HUES64 (cell line): ENCODE measurements around the gene LSAMP.

Source experiments
- H3K27ac ChIP-seq: 2 replicates; pipeline ENCODE4 v1.7.0; 2013; ENCODE audit warnings: low read depth, low read length, inconsistent platforms
- H3K27me3 ChIP-seq: 2 replicates; pipeline ENCODE4 v1.6.1; 2013; ENCODE audit warnings: mild to moderate bottlenecking, low read length; ENCODE audit not compliant: insufficient read depth
- H3K36me3 ChIP-seq: 2 replicates; pipeline ENCODE4 v1.6.1; 2013; ENCODE audit warnings: mild to moderate bottlenecking, low read length; ENCODE audit not compliant: insufficient read depth
- H3K4me1 ChIP-seq: 2 replicates; pipeline ENCODE4 v1.6.1; 2013; ENCODE audit warnings: mild to moderate bottlenecking, low read length, moderate library complexity; ENCODE audit not compliant: insufficient read depth
- H3K4me3 ChIP-seq: 2 replicates; pipeline ENCODE4 v1.5.1; 2013; ENCODE audit warnings: mild to moderate bottlenecking, low read length, moderate library complexity
- H3K9ac ChIP-seq: 2 replicates; pipeline ENCODE4 v1.6.1; 2013; ENCODE audit warnings: mild to moderate bottlenecking, low read depth, low read length
- H3K9me3 ChIP-seq: 2 replicates; pipeline ENCODE4 v1.6.1; 2013; ENCODE audit warnings: low read depth, low read length; ENCODE audit not compliant: insufficient read depth
- WGBS: fragments of 150-250, 120-280 bp; methylation state at CpG from one replicate; pipeline ENCODE4 v1.1.7; 2013; ENCODE audit warnings: missing lambda C conversion rate; 5-methylcytosine and 5-hydroxymethylcytosine counted together

The LSAMP gene

GRCh38 chr3:116354382-116354781 lies 90.9 kb downstream of the LSAMP start:
- Histone ChIP-seq H3K4me1 (peaks cover 17% of the 10 kb centered on the region), H3K27me3 (no peaks in the 10 kb centered on the region), H3K9me3 (no peaks in the 10 kb centered on the region), H3K27ac (no peak overlapping the region), H3K9ac (no peak overlapping the region), H3K4me3 (no peak overlapping the region), H3K36me3 (no peaks in the 10 kb centered on the region)

GRCh38 chr3:116350119-116350733 lies 95.1 kb downstream of the LSAMP start:
- WGBS: 98% methylated on average over 3 of the region's 4 CpGs
- Histone ChIP-seq H3K4me1 (peaks cover 17% of the 10 kb centered on the region), H3K4me3 (no peak overlapping the region), H3K9me3 (no peaks in the 10 kb centered on the region), H3K27me3 (no peaks in the 10 kb centered on the region), H3K27ac (no peak overlapping the region), H3K9ac (no peak overlapping the region), H3K36me3 (no peaks in the 10 kb centered on the region)

- H3K9me3 ChIP-seq: no peaks in the 10 kb centered on the region
- no peaks in the 10 kb centered on the region for H3K27me3 ChIP-seq
- H3K9ac ChIP-seq: no peak overlapping the region
- H3K36me3 ChIP-seq: no peaks in the 10 kb centered on the region
- H3K4me3 ChIP-seq: no peak overlapping the region
- peaks cover 27% of the 10 kb centered on the region for H3K4me1 ChIP-seq
- WGBS: 92% methylated on average over 2 of the region's 3 CpGs
- H3K27ac ChIP-seq: no peak overlapping the region
Observed at GRCh38 chr3:116348216-116348615, 97.1 kb downstream of the LSAMP start.

GRCh38 chr3:116342499-116342898 lies 102.8 kb downstream of the LSAMP start:
- H3K9ac ChIP-seq: no peak overlapping the region
- H3K27me3 ChIP-seq: no peaks in the 10 kb centered on the region
- no peak overlapping the region for H3K4me3 ChIP-seq
- 94% methylated on average over 2 of the region's 2 CpGs for WGBS
- H3K27ac ChIP-seq: no peak overlapping the region
- no peaks in the 10 kb centered on the region for H3K9me3 ChIP-seq
- peaks cover 56% of the 10 kb centered on the region for H3K4me1 ChIP-seq
- no peaks in the 10 kb centered on the region for H3K36me3 ChIP-seq

GRCh38 chr3:116341899-116342298 lies 103.4 kb downstream of the LSAMP start:
- H3K9ac ChIP-seq: no peak overlapping the region
- no peaks in the 10 kb centered on the region for H3K9me3 ChIP-seq
- no peaks in the 10 kb centered on the region for H3K27me3 ChIP-seq
- H3K36me3 ChIP-seq: no peaks in the 10 kb centered on the region
- no peak overlapping the region for H3K27ac ChIP-seq
- H3K4me1 ChIP-seq: peaks cover 56% of the 10 kb centered on the region
- H3K4me3 ChIP-seq: no peak overlapping the region

GRCh38 chr3:116341381-116341780 lies 103.9 kb downstream of the LSAMP start:
- H3K4me3 ChIP-seq: no peak overlapping the region
- no peak overlapping the region for H3K9ac ChIP-seq
- H3K9me3 ChIP-seq: no peaks in the 10 kb centered on the region
- H3K27me3 ChIP-seq: no peaks in the 10 kb centered on the region
- peaks cover 56% of the 10 kb centered on the region for H3K4me1 ChIP-seq
- 93% methylated on average over 2 of the region's 2 CpGs for WGBS
- H3K36me3 ChIP-seq: no peaks in the 10 kb centered on the region
- H3K27ac ChIP-seq: no peak overlapping the region

- no peaks in the 10 kb centered on the region for H3K36me3 ChIP-seq
- peaks cover 56% of the 10 kb centered on the region for H3K4me1 ChIP-seq
- H3K9me3 ChIP-seq: no peaks in the 10 kb centered on the region
- H3K4me3 ChIP-seq: no peak overlapping the region
- H3K27ac ChIP-seq: no peak overlapping the region
- 100% methylated on average over 1 of the region's 1 CpG for WGBS
- H3K27me3 ChIP-seq: no peaks in the 10 kb centered on the region
- no peak overlapping the region for H3K9ac ChIP-seq
Observed at GRCh38 chr3:116340680-116341216, 104.5 kb downstream of the LSAMP start.

- Histone ChIP-seq H3K4me3 (no peak overlapping the region), H3K27ac (no peak overlapping the region)
- WGBS: 85% methylated on average over 3 of the region's 4 CpGs
Observed at GRCh38 chr3:116339441-116340028, 105.8 kb downstream of the LSAMP start.

GRCh38 chr3:116338713-116339112 lies 106.6 kb downstream of the LSAMP start:
- no peaks in the 10 kb centered on the region for H3K9me3 ChIP-seq
- 31% methylated on average over 3 of the region's 3 CpGs for WGBS
- H3K4me1 ChIP-seq: peaks cover 48% of the 10 kb centered on the region
- H3K27me3 ChIP-seq: no peaks in the 10 kb centered on the region
- H3K27ac ChIP-seq: no peak overlapping the region
- no peaks in the 10 kb centered on the region for H3K36me3 ChIP-seq
- no peak overlapping the region for H3K9ac ChIP-seq
- no peak overlapping the region for H3K4me3 ChIP-seq

More at GRCh38 chr3:116339441-116340028, 105.8 kb downstream of the LSAMP start:
- no peaks in the 10 kb centered on the region for H3K27me3 ChIP-seq
- no peaks in the 10 kb centered on the region for H3K36me3 ChIP-seq
- peaks cover 52% of the 10 kb centered on the region for H3K4me1 ChIP-seq
- H3K9me3 ChIP-seq: no peaks in the 10 kb centered on the region
- H3K9ac ChIP-seq: no peak overlapping the region

- no peak overlapping the region for H3K27ac ChIP-seq
- no peak overlapping the region for H3K4me3 ChIP-seq
- no peaks in the 10 kb centered on the region for H3K27me3 ChIP-seq
- H3K9me3 ChIP-seq: no peaks in the 10 kb centered on the region
- H3K9ac ChIP-seq: no peak overlapping the region
- H3K36me3 ChIP-seq: no peaks in the 10 kb centered on the region
- peaks cover 37% of the 10 kb centered on the region for H3K4me1 ChIP-seq
- WGBS: 100% methylated on average over 1 of the region's 1 CpG
Observed at GRCh38 chr3:116337229-116337628, 108.1 kb downstream of the LSAMP start.

- H3K27ac ChIP-seq: no peak overlapping the region
- H3K36me3 ChIP-seq: no peaks in the 10 kb centered on the region
- no peak overlapping the region for H3K9ac ChIP-seq
- no peak overlapping the region for H3K4me3 ChIP-seq
- 100% methylated on average over 1 of the region's 1 CpG for WGBS
- no peaks in the 10 kb centered on the region for H3K27me3 ChIP-seq
- H3K9me3 ChIP-seq: no peaks in the 10 kb centered on the region
- no peaks in the 10 kb centered on the region; the same call in 1 of the 2 replicates for H3K4me1 ChIP-seq
Observed at GRCh38 chr3:116331380-116331779, 113.9 kb downstream of the LSAMP start.
